GM12865 (cell line): ENCODE results near the gene KCNB1.
A peak's percentile ranks its signal among the peaks of the same experiment; 100 is the strongest.

Experiments used
- DNase-seq: peaks from one replicate; pipeline ENCODE4 v3.0.0; 2010; ENCODE audit warnings: low read depth
- H3K4me3 ChIP-seq: 2 replicates; pipeline ENCODE4 v1.5.1; 2011; ENCODE audit warnings: mild to moderate bottlenecking, low read depth, low read length, control low read depth
- TF ChIP-seq, protein P1 (sequence below): IDR thresholded peaks from 2 replicates; pipeline ENCODE4 v1.5.1; 2011; ENCODE audit warnings: low read length, control low read depth, low read depth, inconsistent platforms; ENCODE audit not compliant: insufficient read depth; ENCODE audit errors: missing control alignments

KCNB1 gene

DNA sequence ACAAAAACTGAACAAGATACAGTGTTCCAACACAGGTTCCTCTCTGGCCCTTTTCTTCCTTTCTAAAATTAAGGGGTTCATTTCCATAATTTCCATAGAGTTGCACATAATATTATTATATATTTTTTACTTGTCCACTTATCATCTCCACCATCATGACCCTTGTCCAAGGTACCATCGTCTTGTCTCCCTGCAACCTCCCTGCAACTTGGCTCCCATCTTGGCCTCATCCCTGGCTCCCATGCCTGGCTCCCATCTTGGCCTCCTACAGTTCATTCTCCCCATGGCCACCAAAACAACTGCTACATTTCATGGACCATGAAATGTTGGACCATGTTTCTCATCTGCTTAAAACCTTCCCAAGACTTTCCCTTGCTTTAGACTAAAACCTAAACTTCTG lies 3.1 kb upstream of the KCNB1 start:
- no peak overlapping the region for H3K4me3 ChIP-seq

DNA sequence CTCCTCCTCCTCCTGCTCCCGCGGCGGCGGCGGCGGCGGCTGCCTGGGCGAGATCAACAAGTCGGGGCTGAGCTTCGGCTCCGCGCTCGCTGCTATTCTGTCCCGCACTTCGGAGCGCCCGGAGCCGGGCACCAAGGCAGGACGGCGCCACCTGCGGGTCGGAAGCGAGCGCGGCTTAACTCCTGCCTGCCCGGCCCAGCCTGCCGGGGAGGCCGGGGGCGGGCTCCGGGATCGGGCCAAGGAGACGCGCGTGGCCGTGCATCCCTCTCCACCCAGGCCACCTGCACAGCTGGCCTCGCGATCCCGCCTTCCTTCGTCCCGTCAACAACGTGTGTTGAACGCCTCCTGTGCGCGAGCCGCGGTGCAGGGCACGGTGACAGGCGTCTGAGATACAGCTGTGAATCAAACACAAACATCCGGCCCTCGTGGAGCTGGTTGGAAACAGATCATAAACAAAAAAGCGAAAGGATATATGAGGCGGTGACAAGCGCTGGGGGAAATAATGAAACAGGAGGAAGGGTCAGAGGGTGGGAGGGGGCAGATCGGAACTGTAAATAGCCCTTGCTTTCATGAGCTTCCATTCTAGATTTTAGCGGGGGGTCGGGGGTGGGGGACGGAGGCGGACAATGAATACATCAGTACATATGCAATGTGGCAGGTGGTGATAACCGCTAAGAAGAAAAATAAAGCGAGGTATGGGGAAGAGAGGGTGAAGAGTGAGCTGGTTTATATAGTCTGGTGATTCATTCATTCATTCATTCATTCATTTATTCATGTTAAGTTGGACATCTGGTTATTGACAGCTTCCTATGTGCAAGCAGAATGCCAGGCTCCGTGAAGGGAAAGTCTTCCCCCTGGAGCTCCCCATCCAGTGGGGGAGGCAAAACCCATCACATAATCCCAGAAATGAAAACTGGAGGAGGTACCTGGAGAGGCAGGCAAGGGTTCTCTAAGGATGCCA lies 2.0 kb upstream of the KCNB1 start:
- DNase-seq = peak; percentile 66
- TF ChIP-seq, protein P1, sequence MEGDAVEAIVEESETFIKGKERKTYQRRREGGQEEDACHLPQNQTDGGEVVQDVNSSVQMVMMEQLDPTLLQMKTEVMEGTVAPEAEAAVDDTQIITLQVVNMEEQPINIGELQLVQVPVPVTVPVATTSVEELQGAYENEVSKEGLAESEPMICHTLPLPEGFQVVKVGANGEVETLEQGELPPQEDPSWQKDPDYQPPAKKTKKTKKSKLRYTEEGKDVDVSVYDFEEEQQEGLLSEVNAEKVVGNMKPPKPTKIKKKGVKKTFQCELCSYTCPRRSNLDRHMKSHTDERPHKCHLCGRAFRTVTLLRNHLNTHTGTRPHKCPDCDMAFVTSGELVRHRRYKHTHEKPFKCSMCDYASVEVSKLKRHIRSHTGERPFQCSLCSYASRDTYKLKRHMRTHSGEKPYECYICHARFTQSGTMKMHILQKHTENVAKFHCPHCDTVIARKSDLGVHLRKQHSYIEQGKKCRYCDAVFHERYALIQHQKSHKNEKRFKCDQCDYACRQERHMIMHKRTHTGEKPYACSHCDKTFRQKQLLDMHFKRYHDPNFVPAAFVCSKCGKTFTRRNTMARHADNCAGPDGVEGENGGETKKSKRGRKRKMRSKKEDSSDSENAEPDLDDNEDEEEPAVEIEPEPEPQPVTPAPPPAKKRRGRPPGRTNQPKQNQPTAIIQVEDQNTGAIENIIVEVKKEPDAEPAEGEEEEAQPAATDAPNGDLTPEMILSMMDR = peak; percentile 68
- no peak overlapping the region; the same call in 1 of the 2 replicates for H3K4me3 ChIP-seq

More for the DNA sequence above, 3.1 kb upstream of the KCNB1 start:
- no peak for DNase-seq
- TF ChIP-seq, protein P1 = no peak

DNA sequence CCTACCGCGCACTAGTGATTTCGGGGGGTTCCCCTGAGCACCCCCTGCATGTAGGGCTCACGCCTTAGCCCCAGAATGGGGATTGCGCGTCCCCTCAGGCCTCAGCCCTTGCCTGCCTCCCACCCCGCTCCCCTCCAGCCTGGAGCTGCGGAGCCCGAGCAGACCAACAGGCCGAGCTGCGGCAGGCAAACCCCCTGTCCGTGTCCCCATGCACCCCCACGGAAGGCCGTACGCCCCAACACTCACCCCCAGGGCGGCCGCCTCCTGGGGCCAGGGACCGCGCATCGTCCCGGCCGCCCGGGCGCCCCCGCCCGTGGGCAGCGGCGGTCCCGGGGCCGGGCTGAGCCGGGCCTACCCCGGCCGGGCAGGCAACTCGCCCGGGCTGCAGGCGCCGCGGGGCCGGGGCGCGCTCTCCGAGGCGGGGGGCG lies 1.2 kb upstream of the KCNB1 start:
- TF ChIP-seq, protein P1 = no peak
- no peak overlapping the region for H3K4me3 ChIP-seq
- DNase-seq = no peak

DNA sequence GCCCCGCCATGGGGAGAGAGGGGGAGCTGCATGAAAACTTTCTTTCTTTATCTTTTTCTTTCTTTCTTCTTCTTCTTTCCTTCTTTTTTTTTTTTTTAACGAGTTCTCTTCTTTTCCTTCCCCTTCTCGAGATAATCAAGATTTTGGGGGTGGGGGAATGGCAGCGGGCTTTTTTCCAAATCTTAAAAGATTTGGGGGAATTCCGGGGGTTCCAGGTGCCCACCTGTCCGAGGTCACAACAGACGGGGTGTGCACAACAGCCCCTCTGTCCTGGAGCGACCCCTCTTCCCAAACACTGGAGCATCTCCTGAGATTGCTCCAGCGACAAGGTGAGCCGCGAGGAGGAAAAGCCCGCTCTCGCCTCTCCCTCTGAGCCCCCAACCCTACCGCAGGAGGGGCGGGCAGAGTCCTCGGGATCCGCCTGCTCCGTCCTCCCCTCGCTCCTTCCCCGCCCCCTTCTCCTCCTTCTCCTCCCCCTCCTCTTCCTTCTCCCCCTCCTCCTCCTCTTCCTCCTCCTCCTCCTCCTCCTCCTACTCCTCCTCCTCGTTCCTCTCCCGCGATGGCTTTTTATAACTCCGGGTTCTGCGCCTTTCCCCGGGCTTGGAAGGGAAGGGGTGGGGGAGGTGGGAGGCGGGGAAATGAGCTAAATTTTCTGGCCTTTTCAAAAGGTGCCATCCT lies 689 bp upstream of the KCNB1 start:
- no peak for DNase-seq
- H3K4me3 ChIP-seq = no peak overlapping the region
- TF ChIP-seq, protein P1 = no peak

DNA sequence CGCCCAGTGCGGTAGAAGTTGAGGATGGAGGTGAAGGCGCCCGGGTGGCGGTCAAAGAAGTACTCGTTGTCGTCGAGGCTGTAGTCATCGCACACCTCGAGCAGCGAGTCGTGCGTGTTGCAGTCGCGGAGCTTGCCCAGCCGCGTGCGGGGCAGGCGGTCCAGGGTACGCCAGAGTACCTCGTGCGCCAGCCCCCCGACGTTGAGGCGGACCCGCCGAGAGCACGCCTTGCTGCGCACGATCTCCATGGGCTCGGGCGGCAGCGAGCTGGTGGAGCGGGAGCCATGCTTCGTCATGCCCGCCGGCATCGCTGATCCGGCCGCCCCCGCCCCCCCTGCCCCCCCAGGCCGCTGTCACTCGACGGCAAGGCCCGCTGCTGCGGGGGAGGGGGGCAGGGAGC lies 295 bp downstream of the KCNB1 start:
- no peak for DNase-seq
- no peak overlapping the region for H3K4me3 ChIP-seq
- TF ChIP-seq, protein P1 = no peak

DNA sequence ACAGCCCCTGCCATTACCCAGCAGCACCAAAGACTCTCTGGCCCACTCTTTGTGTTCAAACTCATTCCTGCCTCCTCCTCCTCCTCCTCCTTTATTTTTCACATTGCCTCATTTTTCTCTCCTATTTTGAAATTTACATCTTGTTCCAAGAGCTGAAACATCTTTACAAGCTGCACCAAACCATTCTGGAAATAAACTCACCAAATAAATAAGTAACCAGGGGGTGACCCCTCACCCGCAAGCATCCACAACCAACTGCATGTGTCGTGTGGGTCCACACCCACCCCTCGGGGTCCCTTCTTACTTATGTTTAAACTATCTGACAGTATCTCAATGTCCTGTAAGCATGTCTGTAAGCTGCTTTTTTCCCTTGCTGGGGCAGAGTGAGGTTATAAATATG lies 1.4 kb downstream of the KCNB1 start:
- DNase-seq = no peak
- H3K4me3 ChIP-seq = no peak overlapping the region
- TF ChIP-seq, protein P1 = no peak
